ENCODE results near the gene OTULINL.

The OTULINL gene

GRCh38 chr5:14603141-14603540, 21.5 kb downstream of the OTULINL start:
- no peaks in the 10 kb centered on the region for H3F3A ChIP-seq (ENCODE audit: low read depth)
- no peak for TF ChIP-seq EZH2phosphoT487 (IDR thresholded peaks at IDR 0.05; ENCODE audit: borderline replicate concordance)
- no peak for TF ChIP-seq CTCF (conservative IDR thresholded peaks at IDR 0.05; ENCODE audit: low read length)
- H3K4me3 ChIP-seq (ENCODE audit: low read length, poor library complexity, severe bottlenecking): no peak overlapping the region
- no peak overlapping the region for H3K9ac ChIP-seq (ENCODE audit: low read depth, low read length, poor library complexity, severe bottlenecking)
- no peak overlapping the region for H2AFZ ChIP-seq (ENCODE audit: low read length)
- no peaks in the 10 kb centered on the region for H4K20me1 ChIP-seq (ENCODE audit: insufficient read depth, low read length, poor library complexity, severe bottlenecking)
- H3K79me2 ChIP-seq (ENCODE audit: insufficient read depth, low read length): peaks cover 20% of the 10 kb centered on the region
- H3K4me2 ChIP-seq (ENCODE audit: low read depth, low read length, poor library complexity, severe bottlenecking): no peak overlapping the region
- H3K4me1 ChIP-seq (ENCODE audit: insufficient read depth, low read length, poor library complexity, severe bottlenecking): peaks cover 3% of the 10 kb centered on the region
- H3K9me3 ChIP-seq (ENCODE audit: insufficient read depth, low read depth, low read length): no peaks in the 10 kb centered on the region
- no peaks in the 10 kb centered on the region for H3K9me2 ChIP-seq (replicated peaks; ENCODE audit: low read depth, low read length)
- no peaks in the 10 kb centered on the region for H3K27me3 ChIP-seq (ENCODE audit: insufficient read depth, low read length, poor library complexity, severe bottlenecking)
- H3K36me3 ChIP-seq (ENCODE audit: insufficient read depth, low read length): peaks cover 67% of the 10 kb centered on the region

- peaks cover 87% of the 10 kb centered on the region for H3K36me3 ChIP-seq (ENCODE audit: insufficient read depth, low read length)
- H2AFZ ChIP-seq (ENCODE audit: low read length): no peak overlapping the region
- no peaks in the 10 kb centered on the region for H3K79me2 ChIP-seq (ENCODE audit: insufficient read depth, low read length)
- H3K4me2 ChIP-seq (ENCODE audit: low read depth, low read length, poor library complexity, severe bottlenecking): no peak overlapping the region
- no peaks in the 10 kb centered on the region for H3K27me3 ChIP-seq (ENCODE audit: insufficient read depth, low read length, poor library complexity, severe bottlenecking)
- H3K9me2 ChIP-seq (replicated peaks; ENCODE audit: low read depth, low read length): no peaks in the 10 kb centered on the region
- no peaks in the 10 kb centered on the region for H3K4me1 ChIP-seq (ENCODE audit: insufficient read depth, low read length, poor library complexity, severe bottlenecking)
- H3K4me3 ChIP-seq (ENCODE audit: low read length, poor library complexity, severe bottlenecking): no peak overlapping the region
- no peak overlapping the region for H3K9ac ChIP-seq (ENCODE audit: low read depth, low read length, poor library complexity, severe bottlenecking)
- no peaks in the 10 kb centered on the region for H4K20me1 ChIP-seq (ENCODE audit: insufficient read depth, low read length, poor library complexity, severe bottlenecking)
- TF ChIP-seq EZH2phosphoT487 (IDR thresholded peaks at IDR 0.05; ENCODE audit: borderline replicate concordance) (no peak), CTCF (conservative IDR thresholded peaks at IDR 0.05; ENCODE audit: low read length) (no peak)
- H3F3A ChIP-seq (ENCODE audit: low read depth): no peaks in the 10 kb centered on the region
- H3K9me3 ChIP-seq (ENCODE audit: insufficient read depth, low read depth, low read length): no peaks in the 10 kb centered on the region
Observed at GRCh38 chr5:14607104-14607503, 25.5 kb downstream of the OTULINL start.

- Histone ChIP-seq H2AFZ (ENCODE audit: low read length) (no peak overlapping the region), H3K4me1 (ENCODE audit: insufficient read depth, low read length, poor library complexity, severe bottlenecking) (no peaks in the 10 kb centered on the region), H3K79me2 (ENCODE audit: insufficient read depth, low read length) (no peaks in the 10 kb centered on the region), H3K36me3 (ENCODE audit: insufficient read depth, low read length) (peaks cover 82% of the 10 kb centered on the region; the same call in 1 of the 2 replicates), H3K9me3 (ENCODE audit: insufficient read depth, low read depth, low read length) (no peaks in the 10 kb centered on the region), H3F3A (ENCODE audit: low read depth) (no peaks in the 10 kb centered on the region), H3K27me3 (ENCODE audit: insufficient read depth, low read length, poor library complexity, severe bottlenecking) (no peaks in the 10 kb centered on the region), H3K4me2 (ENCODE audit: low read depth, low read length, poor library complexity, severe bottlenecking) (no peak overlapping the region), H3K9me2 (replicated peaks; ENCODE audit: low read depth, low read length) (no peaks in the 10 kb centered on the region), H4K20me1 (ENCODE audit: insufficient read depth, low read length, poor library complexity, severe bottlenecking) (no peaks in the 10 kb centered on the region), H3K9ac (ENCODE audit: low read depth, low read length, poor library complexity, severe bottlenecking) (no peak overlapping the region), H3K4me3 (ENCODE audit: low read length, poor library complexity, severe bottlenecking) (no peak overlapping the region)
- TF ChIP-seq EZH2phosphoT487 (IDR thresholded peaks at IDR 0.05; ENCODE audit: borderline replicate concordance) (no peak), CTCF (conservative IDR thresholded peaks at IDR 0.05; ENCODE audit: low read length) (no peak)
Observed at GRCh38 chr5:14608169-14608568, 26.6 kb downstream of the OTULINL start.

Data from Loucy (cell line).